IgD-negative memory B cell (primary cell): ENCODE measurements around the gene WT1. TPM values are rescaled to one million over a fixed set of nuclear protein-coding genes. Genes with fewer than 3 reads are reported as not detected.
A peak's percentile ranks its signal among the peaks of the same experiment; 100 is the strongest.

Experiments
- H3K27ac Mint-ChIP-seq, 3 donors: one replicate each; pipeline ENCODE4 v1.8.0; 2020 to 2022; ENCODE audit warnings: mild to moderate bottlenecking in 3 of 3, mixed read lengths in 3 of 3, moderate library complexity in 1 of 3
- H3K27me3 Mint-ChIP-seq: one replicate; pipeline ENCODE4 v1.8.0; 2021; ENCODE audit warnings: mixed read lengths
- H3K36me3 Mint-ChIP-seq: one replicate; pipeline ENCODE4 v1.8.0; 2020; ENCODE audit warnings: mild to moderate bottlenecking, mixed read lengths
- H3K4me1 Mint-ChIP-seq, 3 donors: one replicate each; pipeline ENCODE4 v1.8.0; 2020 to 2022; ENCODE audit warnings: mixed read lengths in 3 of 3, mild to moderate bottlenecking in 1 of 3
- H3K4me3 Mint-ChIP-seq, 4 donors: one replicate each; pipeline ENCODE4 v1.8.0; 2020 to 2022; ENCODE audit warnings: mild to moderate bottlenecking in 4 of 4, mixed read lengths in 4 of 4, moderate library complexity in 3 of 4
- H3K9me3 Mint-ChIP-seq, 3 donors: one replicate each; pipeline ENCODE4 v1.8.0; 2020 to 2021; ENCODE audit warnings: mixed read lengths in 3 of 3, mild to moderate bottlenecking in 1 of 3
- polyA plus RNA-seq: library from polyadenylated mRNA; unstranded; fragments of 300-500 nt; fragmentation: Illumina TruSeq; gene quantifications from one replicate; pipeline ENCODE4 v1.2.3, GENCODE V29; 2021

WT1 gene
- polyA plus RNA-seq, 1 donor from 2014 or later, result not detected

DNA sequence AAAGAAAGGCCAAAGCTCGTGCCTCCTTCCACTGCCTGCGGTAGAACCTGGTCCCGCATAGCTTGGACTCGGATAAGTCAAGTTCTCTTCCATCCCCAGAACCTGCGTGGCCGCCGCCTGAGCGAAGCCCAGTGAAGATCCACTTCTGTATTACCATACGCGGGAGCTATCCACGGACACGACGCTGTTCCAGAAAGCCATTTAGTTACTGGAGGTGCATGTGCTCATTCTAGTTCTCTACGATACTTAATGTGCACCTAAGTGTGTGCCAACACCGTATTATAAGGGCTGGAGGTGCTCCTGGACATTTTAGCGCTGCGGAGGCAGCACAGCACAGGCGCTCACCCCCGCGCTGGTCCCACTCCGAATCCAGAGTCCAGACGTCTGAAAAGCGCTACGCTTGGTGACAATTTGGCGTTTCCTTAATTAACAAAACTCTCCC, 1.4 kb downstream of the WT1 start:
- Mint-ChIP-seq H3K4me3 (peak overlapping the region in 1 of 4 donors; percentile 66), H3K36me3 (no peaks in the 10 kb centered on the region), H3K27ac (no peak overlapping the region), H3K9me3 (peaks cover 0 to 3% (median 0%) of the 10 kb centered on the region in 3 donors), H3K4me1 (peaks cover 4 to 7% (median 5%) of the 10 kb centered on the region in 3 donors), H3K27me3 (peaks cover 74% of the 10 kb centered on the region)

DNA sequence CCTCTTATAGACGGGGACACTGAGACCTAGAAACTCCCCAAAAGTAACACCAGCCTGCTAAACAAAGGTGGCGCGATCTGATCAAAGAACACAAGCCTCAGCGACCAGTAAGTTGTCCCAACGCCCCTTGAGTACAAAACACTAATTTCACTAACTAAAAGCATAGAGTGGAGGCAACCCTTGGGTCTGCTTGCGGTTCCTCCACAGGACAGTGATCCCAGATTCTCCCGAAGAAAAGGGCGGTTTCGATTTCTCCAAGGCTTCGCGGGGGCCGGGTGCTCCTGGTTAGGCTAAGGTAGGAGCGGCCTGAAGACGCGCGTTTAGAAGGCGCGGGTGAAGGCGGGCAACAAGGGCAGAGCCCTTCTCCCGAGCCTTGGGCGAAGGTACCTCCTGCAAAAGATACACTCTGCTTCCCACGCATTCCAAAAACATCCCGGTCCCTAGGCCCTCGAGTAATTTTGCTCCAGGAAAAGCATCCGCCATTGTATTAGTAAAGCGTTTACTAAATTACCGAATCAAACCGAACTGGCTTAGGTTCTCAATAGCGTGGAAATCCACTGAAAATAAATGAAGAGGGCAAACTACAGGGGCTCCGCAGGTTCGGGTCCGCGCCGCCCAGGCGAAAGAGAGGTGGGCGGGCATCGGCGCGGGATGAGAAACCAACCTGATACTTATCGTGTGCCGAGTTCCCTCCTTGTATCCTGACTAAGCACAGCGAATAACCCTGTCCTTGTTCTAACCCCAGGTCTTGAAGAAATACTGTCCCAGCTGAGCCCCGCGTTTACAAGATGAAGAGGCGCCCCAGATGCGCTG, 2.0 kb downstream of the WT1 start:
- Mint-ChIP-seq H3K27me3 (peaks cover 76% of the 10 kb centered on the region), H3K36me3 (no peaks in the 10 kb centered on the region), H3K4me3 (peak overlapping the region in 1 of 4 donors; percentile 66), H3K27ac (peak overlapping the region in 1 of 3 donors; percentile 56), H3K9me3 (peaks cover 0 to 3% (median 0%) of the 10 kb centered on the region in 3 donors), H3K4me1 (peaks cover 4 to 7% (median 5%) of the 10 kb centered on the region in 3 donors)

DNA sequence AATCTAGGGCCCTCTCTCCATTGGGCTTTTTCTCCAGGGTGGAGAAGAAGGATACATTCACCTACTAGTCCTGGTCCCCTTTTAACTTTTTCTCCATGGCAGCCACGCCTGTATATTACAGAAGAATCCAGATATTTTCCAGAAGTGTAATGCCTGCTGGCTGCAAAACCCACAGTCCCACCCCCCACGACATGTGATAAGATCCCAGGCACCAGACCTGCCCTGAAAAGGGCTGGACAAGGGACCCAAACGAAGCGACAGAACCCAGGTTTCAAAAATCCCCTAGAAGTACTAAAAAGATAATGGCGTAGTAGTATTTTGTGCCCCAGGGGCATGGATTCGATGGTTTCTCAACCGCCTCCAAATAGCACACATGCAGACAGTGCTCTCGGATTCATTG, 2.8 kb downstream of the WT1 start:
- Mint-ChIP-seq H3K4me3 (peak overlapping the region in 1 of 4 donors; percentile 21), H3K27ac (peak overlapping the region in 1 of 3 donors; percentile 3), H3K27me3 (peaks cover 77% of the 10 kb centered on the region), H3K9me3 (peaks cover 0 to 5% (median 0%) of the 10 kb centered on the region in 3 donors), H3K36me3 (no peaks in the 10 kb centered on the region), H3K4me1 (peaks cover 4 to 7% (median 5%) of the 10 kb centered on the region in 3 donors)

DNA sequence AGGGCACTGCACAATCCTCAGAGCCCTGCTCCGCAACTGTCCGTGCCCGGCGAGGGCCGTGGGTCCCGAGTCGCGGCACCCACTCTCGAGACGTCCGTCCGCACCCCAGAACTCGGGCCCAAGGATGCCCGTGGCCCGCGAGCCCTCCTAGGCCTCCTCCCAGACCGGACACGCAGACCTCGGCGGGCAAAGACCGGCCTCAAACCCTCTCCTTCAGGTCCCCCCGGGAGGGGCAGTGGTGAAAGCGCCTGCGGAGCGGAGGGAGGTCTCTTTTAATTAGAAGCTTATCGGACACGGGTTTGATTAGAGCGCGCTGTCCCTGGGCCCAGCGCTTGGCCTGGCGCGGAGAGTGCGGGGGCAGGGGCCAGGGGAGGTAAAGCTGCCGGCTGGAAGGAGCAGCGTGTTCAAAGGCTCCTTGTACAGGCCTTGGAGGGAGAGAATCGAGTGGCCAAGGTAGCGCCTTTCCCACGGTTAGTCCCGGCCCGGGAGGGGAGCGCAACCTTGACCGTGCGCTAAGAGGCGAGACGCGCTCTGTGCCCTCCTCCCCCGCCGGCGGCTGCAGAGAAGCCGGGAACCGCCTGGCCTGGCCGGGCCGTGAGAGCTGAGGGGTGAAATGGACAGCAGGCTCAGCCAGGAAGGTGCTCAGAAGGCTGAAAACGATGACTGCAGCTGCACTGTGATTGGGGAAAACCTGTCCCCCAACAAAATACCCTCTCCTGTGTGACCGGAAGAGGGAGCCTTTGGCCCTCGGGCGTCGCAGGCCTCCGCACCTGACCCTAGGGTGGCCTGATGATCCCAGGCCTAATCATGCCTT, 4.6 kb downstream of the WT1 start:
- Mint-ChIP-seq H3K4me1 (peaks cover 3 to 5% (median 4%) of the 10 kb centered on the region in 3 donors), H3K27ac (no peak overlapping the region), H3K27me3 (peaks cover 72% of the 10 kb centered on the region), H3K9me3 (peaks cover 0 to 5% (median 0%) of the 10 kb centered on the region in 3 donors), H3K36me3 (no peaks in the 10 kb centered on the region), H3K4me3 (no peak overlapping the region)

DNA sequence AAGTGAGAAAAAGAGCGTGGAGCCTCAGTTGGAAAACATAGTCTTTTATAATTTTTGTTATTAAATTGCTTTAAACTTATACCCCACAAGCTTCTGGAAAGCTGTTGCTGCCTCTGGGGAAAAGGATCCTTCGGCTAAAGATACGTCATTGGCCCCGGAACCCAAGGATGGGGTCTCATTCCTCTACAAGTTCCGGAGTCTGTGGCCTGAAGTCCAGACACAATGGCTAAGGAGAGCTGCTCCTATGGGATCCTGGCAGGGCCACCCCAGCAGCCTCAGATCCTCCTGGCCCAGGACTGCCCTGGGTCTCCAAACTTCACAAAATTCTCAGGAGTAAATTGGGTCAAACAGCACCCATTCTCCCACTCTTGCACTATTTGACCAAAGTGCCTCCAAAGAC, 5.9 kb downstream of the WT1 start:
- Mint-ChIP-seq H3K27me3 (peaks cover 74% of the 10 kb centered on the region), H3K36me3 (no peaks in the 10 kb centered on the region), H3K27ac (no peak overlapping the region), H3K4me1 (peaks cover 2 to 5% (median 4%) of the 10 kb centered on the region in 3 donors), H3K4me3 (no peak overlapping the region), H3K9me3 (peaks cover 0 to 5% (median 0%) of the 10 kb centered on the region in 3 donors)

DNA sequence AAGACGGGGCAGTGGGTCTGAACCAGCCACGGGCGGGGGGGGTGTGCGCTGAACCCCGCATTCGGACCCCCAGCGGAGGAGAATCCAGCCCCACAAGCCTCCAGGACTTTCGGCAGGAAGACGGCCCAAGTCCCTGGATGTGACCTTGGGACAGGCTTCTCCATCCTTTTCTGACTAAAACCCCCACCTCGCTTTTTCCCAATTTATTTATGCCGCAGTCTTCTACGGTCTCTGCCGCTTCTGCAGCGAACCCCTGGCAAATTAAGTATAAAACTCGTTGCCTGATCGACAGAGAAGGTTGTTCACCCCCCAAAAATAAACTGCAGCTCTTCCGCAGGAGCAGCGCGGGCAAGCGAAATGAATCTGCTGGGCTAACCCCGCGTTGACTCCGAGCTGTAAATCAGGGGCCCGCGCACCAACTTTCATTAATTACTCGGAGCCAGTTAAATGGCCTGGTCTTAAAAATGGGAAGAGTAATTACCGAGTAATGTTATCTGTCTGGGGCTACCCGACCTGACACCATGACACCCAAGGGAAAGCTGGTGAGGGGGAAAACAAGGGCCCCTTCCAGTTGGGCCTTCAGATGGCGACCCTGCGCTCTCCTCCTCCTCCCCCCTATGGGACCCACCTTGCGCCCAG, 6.6 kb downstream of the WT1 start:
- H3K36me3 Mint-ChIP-seq, result no peaks in the 10 kb centered on the region
- peaks cover 68% of the 10 kb centered on the region for H3K27me3 Mint-ChIP-seq
- peaks cover 2 to 4% (median 2%) of the 10 kb centered on the region in 3 donors for H3K4me1 Mint-ChIP-seq
- H3K9me3 Mint-ChIP-seq, result peaks cover 0 to 5% (median 0%) of the 10 kb centered on the region in 3 donors
- no peak overlapping the region for H3K4me3 Mint-ChIP-seq
- H3K27ac Mint-ChIP-seq, result no peak overlapping the region

DNA sequence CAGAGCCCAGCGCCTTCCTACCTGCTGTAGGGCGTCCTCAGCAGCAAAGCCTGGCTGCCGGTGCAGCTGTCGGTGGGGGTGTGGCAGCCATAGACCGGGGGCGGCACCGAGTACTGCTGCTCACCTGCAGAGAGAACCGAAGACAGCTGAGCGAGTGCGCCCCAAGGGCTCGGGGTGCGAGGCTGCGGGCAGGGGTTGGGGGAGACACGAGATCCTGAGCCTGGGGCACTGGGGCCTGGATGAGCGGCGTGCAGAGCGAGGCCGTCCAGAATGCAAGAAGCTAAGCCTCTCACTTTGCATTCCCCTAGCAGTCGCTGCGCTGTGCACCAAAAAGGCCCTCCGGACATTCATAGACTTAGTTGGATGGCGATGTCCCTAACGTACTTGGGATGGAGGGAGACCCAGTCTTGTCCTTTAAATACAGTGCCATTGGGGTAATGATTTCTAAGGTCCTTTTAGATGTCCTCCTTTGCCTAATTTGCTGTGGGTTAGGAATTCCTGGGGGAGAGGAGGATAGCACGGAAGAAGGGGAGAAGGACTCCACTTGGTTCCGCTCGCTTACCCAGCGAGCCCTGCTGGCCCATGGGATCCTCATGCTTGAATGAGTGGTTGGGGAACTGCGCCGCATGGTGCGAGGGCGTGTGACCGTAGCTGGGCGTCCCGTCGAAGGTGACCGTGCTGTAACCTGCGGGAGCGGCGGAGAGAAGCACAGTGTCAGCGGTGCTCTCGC, 7.2 kb downstream of the WT1 start:
- Mint-ChIP-seq H3K27me3 (peaks cover 65% of the 10 kb centered on the region), H3K27ac (no peak overlapping the region), H3K4me3 (no peak overlapping the region), H3K9me3 (peaks cover 0 to 5% (median 0%) of the 10 kb centered on the region in 3 donors), H3K36me3 (no peaks in the 10 kb centered on the region), H3K4me1 (peaks cover 1 to 4% (median 2%) of the 10 kb centered on the region in 3 donors)

DNA sequence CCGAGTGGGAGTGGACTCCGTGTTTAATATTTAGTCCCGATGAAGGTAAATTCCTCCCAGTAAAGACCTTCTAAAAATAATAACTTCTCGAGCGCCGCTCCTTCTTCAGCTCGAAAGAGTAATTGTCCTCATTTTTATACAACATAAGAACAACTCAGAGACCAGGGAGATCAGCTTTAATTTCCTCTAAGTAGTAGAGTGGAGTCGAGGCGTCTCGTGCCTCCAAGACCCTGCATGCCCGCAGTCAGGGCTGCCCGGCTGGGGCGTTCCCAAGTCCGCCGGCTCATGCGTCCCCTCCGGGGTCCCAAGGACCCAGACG, 7.8 kb downstream of the WT1 start:
- H3K4me1 Mint-ChIP-seq, result peaks cover under 1 to 2% (median 1%) of the 10 kb centered on the region in 3 donors
- H3K27me3 Mint-ChIP-seq, result peaks cover 61% of the 10 kb centered on the region
- H3K4me3 Mint-ChIP-seq, result no peak overlapping the region
- H3K9me3 Mint-ChIP-seq, result peaks cover 0 to 5% (median 0%) of the 10 kb centered on the region in 3 donors
- no peak overlapping the region for H3K27ac Mint-ChIP-seq
- H3K36me3 Mint-ChIP-seq, result no peaks in the 10 kb centered on the region

DNA sequence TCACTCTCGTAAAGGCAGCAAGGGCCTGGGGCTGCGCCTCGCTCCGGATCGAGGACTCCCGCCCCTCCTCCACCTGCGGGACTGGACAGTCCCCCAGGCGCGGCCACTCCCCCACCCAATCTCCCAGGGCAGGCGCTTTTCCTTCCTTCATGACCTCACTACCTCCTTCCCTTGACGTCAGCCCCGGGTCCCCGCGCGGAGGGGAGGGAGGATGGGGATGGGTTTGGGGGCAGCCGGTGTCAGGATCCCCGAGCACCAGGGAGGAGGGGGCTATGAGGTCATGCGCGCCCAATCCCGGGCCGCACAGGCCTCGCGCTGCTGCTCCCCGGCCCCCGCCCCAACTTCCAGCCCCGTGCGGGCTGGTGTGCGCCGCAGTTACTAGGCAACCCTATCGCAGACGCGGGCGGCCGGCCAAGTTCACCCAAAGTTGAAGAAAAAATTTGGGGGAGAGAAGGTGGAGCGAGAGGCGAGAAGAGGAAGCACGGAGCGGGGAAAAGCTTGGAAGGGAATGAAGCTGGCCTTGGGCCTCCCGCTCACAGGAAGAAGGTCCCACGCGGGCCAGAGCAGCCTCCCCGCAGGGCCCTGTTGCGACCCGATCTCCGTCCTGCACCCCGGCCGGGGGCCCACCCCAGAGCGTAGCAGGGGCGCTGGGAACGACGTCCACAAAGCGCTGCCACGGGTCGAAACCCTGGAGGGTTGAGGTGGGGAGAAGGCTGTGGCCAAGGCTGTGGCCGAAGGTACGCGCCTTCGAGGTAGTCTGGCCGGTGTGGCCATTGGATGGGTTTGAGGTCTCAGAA, 8.3 kb downstream of the WT1 start:
- H3K27me3 Mint-ChIP-seq, result peaks cover 59% of the 10 kb centered on the region
- no peaks in the 10 kb centered on the region for H3K4me1 Mint-ChIP-seq
- no peaks in the 10 kb centered on the region for H3K36me3 Mint-ChIP-seq
- H3K27ac Mint-ChIP-seq, result no peak overlapping the region
- H3K9me3 Mint-ChIP-seq, result peaks cover 0 to 5% (median 0%) of the 10 kb centered on the region in 3 donors
- H3K4me3 Mint-ChIP-seq, result no peak overlapping the region

DNA sequence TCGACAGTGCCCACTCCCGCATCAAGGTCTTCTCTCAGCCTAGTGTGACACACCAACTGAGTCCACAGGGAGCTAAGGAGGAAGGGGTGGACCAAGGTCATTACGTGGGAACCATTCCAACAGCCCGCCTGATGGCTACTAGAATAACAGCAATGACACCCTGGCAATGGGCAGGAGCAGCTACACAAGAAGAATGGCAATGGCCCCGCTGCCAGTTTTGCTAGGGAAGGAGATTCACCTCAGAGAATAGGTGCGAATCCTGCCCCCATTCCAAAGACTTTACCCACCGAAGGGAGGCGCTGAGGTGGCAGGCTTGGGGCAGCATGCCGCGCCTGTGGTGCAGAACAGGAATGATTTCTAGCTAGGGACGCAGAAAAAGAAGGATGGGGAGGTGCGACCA, 9.1 kb downstream of the WT1 start:
- Mint-ChIP-seq H3K9me3 (peaks cover 0 to 5% (median 0%) of the 10 kb centered on the region in 3 donors), H3K27ac (peak overlapping the region in 1 of 3 donors; percentile 65), H3K36me3 (no peaks in the 10 kb centered on the region), H3K4me3 (peak overlapping the region in 1 of 4 donors; percentile 52), H3K27me3 (peaks cover 55% of the 10 kb centered on the region), H3K4me1 (no peaks in the 10 kb centered on the region)

DNA sequence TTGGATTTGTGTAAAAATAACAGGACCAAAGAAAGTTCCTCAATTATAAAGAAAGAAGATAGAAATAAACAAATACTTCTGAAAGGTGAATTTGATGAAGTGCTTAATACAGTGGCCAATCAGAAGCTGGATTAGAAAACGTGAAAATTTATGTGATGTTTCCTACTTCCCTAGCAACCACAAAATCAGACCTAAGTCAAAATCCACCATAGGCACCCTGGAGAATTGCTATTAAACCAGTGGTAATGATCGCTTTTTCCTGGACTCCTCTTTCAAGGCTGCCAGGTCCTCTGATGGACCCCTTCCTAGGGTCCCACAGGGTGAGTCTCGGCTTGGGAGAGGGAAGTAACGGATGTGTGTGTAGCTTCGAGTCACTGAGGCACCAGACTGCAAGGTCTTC, 9.6 kb downstream of the WT1 start:
- no peaks in the 10 kb centered on the region for H3K36me3 Mint-ChIP-seq
- no peak overlapping the region for H3K4me3 Mint-ChIP-seq
- H3K27ac Mint-ChIP-seq, result no peak overlapping the region
- peaks cover 0 to 5% (median 0%) of the 10 kb centered on the region in 3 donors for H3K9me3 Mint-ChIP-seq
- H3K4me1 Mint-ChIP-seq, result peaks cover 0 to 3% (median 0%) of the 10 kb centered on the region in 3 donors
- H3K27me3 Mint-ChIP-seq, result peaks cover 51% of the 10 kb centered on the region

DNA sequence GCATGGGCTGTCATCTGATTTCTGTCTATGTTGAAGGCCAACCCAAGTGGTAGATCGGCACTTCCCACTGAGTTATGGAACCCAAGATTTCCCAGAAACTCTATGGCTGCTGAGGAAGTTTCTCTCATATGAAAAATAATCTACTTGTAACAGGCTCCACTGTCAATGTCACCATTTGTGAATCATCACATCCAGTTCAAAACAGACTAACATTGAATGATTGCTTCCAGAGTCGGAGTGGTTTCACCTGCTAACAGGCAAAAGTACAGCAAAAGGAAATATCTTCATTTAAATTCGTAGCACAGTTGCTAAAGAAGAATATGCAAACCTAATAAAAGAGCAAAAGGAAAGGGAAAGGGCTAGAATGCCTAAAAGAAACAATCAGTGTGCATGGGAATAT, 12.8 kb downstream of the WT1 start:
- H3K4me1 Mint-ChIP-seq, result peaks cover 0 to 3% (median 0%) of the 10 kb centered on the region in 3 donors
- H3K27me3 Mint-ChIP-seq, result peaks cover 28% of the 10 kb centered on the region
- no peak overlapping the region for H3K4me3 Mint-ChIP-seq
- H3K27ac Mint-ChIP-seq, result no peak overlapping the region
- H3K9me3 Mint-ChIP-seq, result peaks cover 0 to 2% (median 0%) of the 10 kb centered on the region in 3 donors
- no peaks in the 10 kb centered on the region for H3K36me3 Mint-ChIP-seq

DNA sequence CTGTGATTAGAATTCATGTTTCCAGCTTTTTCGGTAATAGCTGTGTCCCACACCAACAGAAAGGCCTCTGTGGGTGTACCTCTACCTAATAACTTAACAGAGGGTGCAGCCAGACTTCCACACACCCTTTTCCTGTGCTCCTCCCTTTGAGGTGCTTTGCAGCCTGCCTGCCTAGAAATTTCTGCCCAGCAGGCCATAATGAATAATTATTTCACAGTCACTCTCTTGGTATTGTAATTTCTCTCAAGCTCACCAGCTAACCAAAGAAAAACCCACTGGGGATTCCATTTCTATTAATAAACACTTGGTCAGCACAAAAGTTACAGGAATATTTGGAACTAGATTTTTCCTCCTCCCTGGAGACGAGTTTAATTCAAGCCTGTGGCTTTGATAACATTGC, 13.3 kb downstream of the WT1 start:
- Mint-ChIP-seq H3K27me3 (peaks cover 28% of the 10 kb centered on the region), H3K4me3 (no peak overlapping the region), H3K4me1 (peaks cover 0 to 3% (median 0%) of the 10 kb centered on the region in 3 donors), H3K9me3 (peaks cover 0 to 2% (median 0%) of the 10 kb centered on the region in 3 donors), H3K27ac (no peak overlapping the region), H3K36me3 (no peaks in the 10 kb centered on the region)
